Measurements from ENCODE around the gene STAT6. TPM values are rescaled to one million over a fixed set of nuclear protein-coding genes. Genes with fewer than 3 reads are reported as not detected.
A peak's percentile ranks its signal among the peaks of the same experiment; 100 is the strongest.

Gene STAT6
- total RNA-seq, 1 experiment from 2014 or later, result 44.2 TPM

DNA sequence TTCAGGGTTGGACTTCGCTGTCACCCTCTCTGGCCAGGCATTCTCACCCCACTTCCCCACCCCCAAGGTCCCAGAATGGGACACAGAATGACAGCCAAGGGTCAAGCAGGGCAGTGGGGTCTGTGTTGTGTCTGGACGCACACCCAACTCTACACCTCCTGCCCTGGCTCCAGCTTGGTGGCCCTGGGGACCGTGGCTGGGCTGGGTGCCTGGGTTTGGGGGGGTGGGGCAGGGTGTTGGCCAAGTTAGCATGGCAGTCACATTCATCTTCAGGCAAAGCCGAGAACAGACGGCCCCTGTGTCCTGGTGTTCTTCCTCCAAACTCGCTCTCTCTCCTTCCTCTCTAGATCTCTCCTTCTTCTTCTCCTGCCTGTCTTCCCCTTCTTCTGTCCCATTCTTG lies 22.8 kb upstream of the STAT6 start:
- Mint-ChIP-seq H3K27ac (ENCODE audit: unreplicated experiment) (peak overlapping the region; percentile 95), H3K27me3 (ENCODE audit: insufficient read depth, unreplicated experiment) (no peaks in the 10 kb centered on the region), H3K4me3 (ENCODE audit: unreplicated experiment) (peak overlapping the region; percentile 50), H3K4me1 (ENCODE audit: low read depth, unreplicated experiment) (peaks cover 59% of the 10 kb centered on the region), H3K9me3 (ENCODE audit: unreplicated experiment) (no peaks in the 10 kb centered on the region), H3K36me3 (ENCODE audit: insufficient read depth, unreplicated experiment) (peaks cover 28% of the 10 kb centered on the region)
- Histone ChIP-seq H3K27me3 (replicated peaks; ENCODE audit: control insufficient read depth, insufficient read depth, low read length) (no peaks in the 10 kb centered on the region), H3K9me3 (no peaks in the 10 kb centered on the region), H3K4me3 (ENCODE audit: low read depth, low read length) (no peak overlapping the region), H3K4me1 (peaks cover 57% of the 10 kb centered on the region), H3K36me3 (ENCODE audit: control insufficient read depth, insufficient read depth, low read length) (no peaks in the 10 kb centered on the region)
- intact Hi-C loops (cut with micrococcal nuclease; ENCODE audit: unreplicated experiment), result no loop called here
- TF ChIP-seq, protein P1, sequence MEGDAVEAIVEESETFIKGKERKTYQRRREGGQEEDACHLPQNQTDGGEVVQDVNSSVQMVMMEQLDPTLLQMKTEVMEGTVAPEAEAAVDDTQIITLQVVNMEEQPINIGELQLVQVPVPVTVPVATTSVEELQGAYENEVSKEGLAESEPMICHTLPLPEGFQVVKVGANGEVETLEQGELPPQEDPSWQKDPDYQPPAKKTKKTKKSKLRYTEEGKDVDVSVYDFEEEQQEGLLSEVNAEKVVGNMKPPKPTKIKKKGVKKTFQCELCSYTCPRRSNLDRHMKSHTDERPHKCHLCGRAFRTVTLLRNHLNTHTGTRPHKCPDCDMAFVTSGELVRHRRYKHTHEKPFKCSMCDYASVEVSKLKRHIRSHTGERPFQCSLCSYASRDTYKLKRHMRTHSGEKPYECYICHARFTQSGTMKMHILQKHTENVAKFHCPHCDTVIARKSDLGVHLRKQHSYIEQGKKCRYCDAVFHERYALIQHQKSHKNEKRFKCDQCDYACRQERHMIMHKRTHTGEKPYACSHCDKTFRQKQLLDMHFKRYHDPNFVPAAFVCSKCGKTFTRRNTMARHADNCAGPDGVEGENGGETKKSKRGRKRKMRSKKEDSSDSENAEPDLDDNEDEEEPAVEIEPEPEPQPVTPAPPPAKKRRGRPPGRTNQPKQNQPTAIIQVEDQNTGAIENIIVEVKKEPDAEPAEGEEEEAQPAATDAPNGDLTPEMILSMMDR (IDR thresholded peaks at IDR 0.05; ENCODE audit: insufficient read depth in 1 of 2, low read depth in 1 of 2, low read length in 1 of 2, severe bottlenecking in 1 of 2, unreplicated experiment in 1 of 2), result no peak
- no TSS peak for BruUV-seq (replicated peaks)
- ChIA-PET POLR2A (interaction anchor here (0.6 to 1.5 kb wide), 2 partner anchors 13 to 39 kb away, joined by 3 to 10 read pairs; partner anchors contain the start of gene LRP1-AS), CTCF (interaction anchor here (0.6 to 1.3 kb wide), 2 partner anchors 13 to 72 kb away, joined by 3 to 5 read pairs; no protein-coding TSS in a partner anchor)
- no peak for DNase-seq

DNA sequence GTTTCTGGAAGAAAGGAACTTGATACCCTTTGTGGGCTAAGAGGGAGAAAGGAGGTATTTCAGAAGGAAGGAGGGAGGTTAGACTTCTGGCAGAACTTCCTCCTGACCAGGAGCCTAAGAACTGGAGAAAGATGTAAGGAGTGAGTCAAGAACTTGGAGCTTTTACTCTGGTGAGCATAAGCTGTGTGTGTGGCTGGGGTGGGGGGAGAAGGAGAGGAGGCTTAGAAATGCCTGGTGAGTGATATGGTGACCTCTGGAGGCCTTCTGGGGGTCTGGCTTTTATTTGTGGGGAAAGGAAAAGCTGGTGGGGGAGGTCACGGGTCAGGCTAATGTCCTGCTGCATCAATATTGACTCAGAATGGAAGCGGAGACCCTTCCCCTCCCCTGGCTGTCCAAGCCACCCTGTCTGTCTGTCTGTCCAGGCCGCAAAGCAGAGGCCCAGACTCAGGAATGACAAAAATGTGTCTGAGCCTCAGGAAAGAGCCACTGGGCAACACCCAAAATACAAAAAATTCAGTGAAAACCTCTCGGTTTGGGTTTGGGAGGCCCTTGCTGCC lies 21.9 kb upstream of the STAT6 start:
- H3K9me3 ChIP-seq, result no peaks in the 10 kb centered on the region
- ChIA-PET CTCF (interaction anchor here (0.7 to 1.3 kb wide), 4 partner anchors 14 to 50 kb away, joined by 3 to 7 read pairs (median 4); no protein-coding TSS in a partner anchor), POLR2A (interaction anchor here (0.5 to 2.1 kb wide), 4 partner anchors 14 to 96 kb away, joined by 3 to 10 read pairs (median 4); partner anchors contain the start of genes LRP1-AS and SHMT2)
- Mint-ChIP-seq H3K4me1 (ENCODE audit: low read depth, unreplicated experiment) (peaks cover 52% of the 10 kb centered on the region), H3K36me3 (ENCODE audit: insufficient read depth, unreplicated experiment) (peaks cover 31% of the 10 kb centered on the region), H3K9me3 (ENCODE audit: unreplicated experiment) (no peaks in the 10 kb centered on the region), H3K27me3 (ENCODE audit: insufficient read depth, unreplicated experiment) (no peaks in the 10 kb centered on the region), H3K4me3 (ENCODE audit: unreplicated experiment) (peak overlapping the region; percentile 50), H3K27ac (ENCODE audit: unreplicated experiment) (peak overlapping the region; percentile 95)
- peak in 1 of 2 experiments; percentile 37 for DNase-seq
- H3K27me3 ChIP-seq (replicated peaks; ENCODE audit: control insufficient read depth, insufficient read depth, low read length), result no peaks in the 10 kb centered on the region
- peaks cover 49% of the 10 kb centered on the region for H3K4me1 ChIP-seq
- no peaks in the 10 kb centered on the region for H3K36me3 ChIP-seq (ENCODE audit: control insufficient read depth, insufficient read depth, low read length)
- TF ChIP-seq, protein P1 (IDR thresholded peaks at IDR 0.05; ENCODE audit: insufficient read depth in 1 of 2, low read depth in 1 of 2, low read length in 1 of 2, severe bottlenecking in 1 of 2, unreplicated experiment in 1 of 2), result no peak
- intact Hi-C loops (cut with micrococcal nuclease; ENCODE audit: unreplicated experiment), result no loop called here
- H3K4me3 ChIP-seq (ENCODE audit: low read depth, low read length), result no peak overlapping the region
- no TSS peak for BruUV-seq (replicated peaks)

DNA sequence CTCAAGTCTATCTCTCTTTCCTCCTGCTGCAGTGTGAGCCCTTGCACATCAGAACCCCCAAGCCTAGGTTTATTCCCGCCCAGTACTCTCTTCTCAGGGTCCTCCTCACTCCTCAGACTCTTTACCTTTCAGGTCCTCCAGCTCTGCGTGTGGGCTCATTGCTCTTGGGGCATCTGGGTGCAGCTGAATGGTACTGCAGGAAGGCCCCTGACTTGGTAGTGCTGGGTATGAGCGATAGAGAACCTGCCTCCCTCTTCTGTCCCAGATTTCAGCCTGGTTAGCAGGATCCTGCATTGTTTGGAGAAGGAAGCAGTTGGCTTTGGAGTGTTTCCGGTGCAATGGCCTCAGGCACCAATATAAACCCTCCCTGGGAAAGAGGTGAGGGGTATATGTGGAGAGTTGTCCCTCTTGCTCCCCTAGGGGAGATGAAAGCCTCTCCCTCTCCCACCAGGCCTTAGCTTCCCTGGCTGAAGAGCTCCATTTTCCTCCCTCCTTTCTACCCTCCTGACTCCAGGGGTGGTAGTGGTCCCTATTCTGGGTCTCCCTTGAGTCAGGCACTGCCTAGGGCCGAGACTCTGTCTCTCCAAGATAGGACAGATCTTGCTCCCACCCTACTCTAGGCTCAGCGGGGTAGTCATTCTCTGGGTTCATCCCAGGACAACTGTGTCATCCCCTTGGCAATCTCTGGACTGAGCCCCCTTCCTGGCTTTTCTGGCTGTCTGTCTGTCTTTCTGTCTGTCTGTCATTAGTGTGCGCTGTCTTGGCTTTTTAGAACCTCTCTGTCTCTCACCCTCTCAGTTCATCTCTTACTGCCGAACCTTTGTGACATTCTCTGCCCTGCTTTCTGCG lies 21.0 kb upstream of the STAT6 start:
- Mint-ChIP-seq H3K27me3 (ENCODE audit: insufficient read depth, unreplicated experiment) (no peaks in the 10 kb centered on the region), H3K4me3 (ENCODE audit: unreplicated experiment) (peak overlapping the region; percentile 50), H3K27ac (ENCODE audit: unreplicated experiment) (peak overlapping the region; percentile 95), H3K36me3 (ENCODE audit: insufficient read depth, unreplicated experiment) (peaks cover 35% of the 10 kb centered on the region), H3K9me3 (ENCODE audit: unreplicated experiment) (no peaks in the 10 kb centered on the region), H3K4me1 (ENCODE audit: low read depth, unreplicated experiment) (peaks cover 46% of the 10 kb centered on the region)
- ChIA-PET POLR2A (interaction anchor here (0.5 to 2.1 kb wide), 2 partner anchors 91 to 97 kb away, joined by 4 read pairs; partner anchors contain the start of gene SHMT2), CTCF (interaction anchor here (0.7 to 1.3 kb wide), 3 partner anchors 15 to 51 kb away, joined by 3 to 7 read pairs (median 3); no protein-coding TSS in a partner anchor)
- BruUV-seq (replicated peaks), result no TSS peak
- Histone ChIP-seq H3K4me3 (ENCODE audit: low read depth, low read length) (no peak overlapping the region), H3K27me3 (replicated peaks; ENCODE audit: control insufficient read depth, insufficient read depth, low read length) (no peaks in the 10 kb centered on the region), H3K4me1 (peaks cover 43% of the 10 kb centered on the region), H3K9me3 (no peaks in the 10 kb centered on the region), H3K36me3 (ENCODE audit: control insufficient read depth, insufficient read depth, low read length) (no peaks in the 10 kb centered on the region)
- DNase-seq, result no peak
- intact Hi-C loops (cut with micrococcal nuclease; ENCODE audit: unreplicated experiment), result no loop called here
- TF ChIP-seq, protein P1 (IDR thresholded peaks at IDR 0.05; ENCODE audit: insufficient read depth in 1 of 2, low read depth in 1 of 2, low read length in 1 of 2, severe bottlenecking in 1 of 2, unreplicated experiment in 1 of 2), result no peak
